ENCODE measurements around the gene TRDMT1. TPM values are rescaled to one million over a fixed set of nuclear protein-coding genes. Genes with fewer than 3 reads are reported as not detected.

The TRDMT1 gene, protein sequence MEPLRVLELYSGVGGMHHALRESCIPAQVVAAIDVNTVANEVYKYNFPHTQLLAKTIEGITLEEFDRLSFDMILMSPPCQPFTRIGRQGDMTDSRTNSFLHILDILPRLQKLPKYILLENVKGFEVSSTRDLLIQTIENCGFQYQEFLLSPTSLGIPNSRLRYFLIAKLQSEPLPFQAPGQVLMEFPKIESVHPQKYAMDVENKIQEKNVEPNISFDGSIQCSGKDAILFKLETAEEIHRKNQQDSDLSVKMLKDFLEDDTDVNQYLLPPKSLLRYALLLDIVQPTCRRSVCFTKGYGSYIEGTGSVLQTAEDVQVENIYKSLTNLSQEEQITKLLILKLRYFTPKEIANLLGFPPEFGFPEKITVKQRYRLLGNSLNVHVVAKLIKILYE
- total RNA-seq (20.4 and 24.5 TPM in 2 replicates), polyA plus RNA-seq (3.0 and 3.6 TPM in 2 replicates), polyA minus RNA-seq (6.2 and 9.3 TPM in 2 replicates)
- total RNA-seq (2013) = 14.3 TPM

DNA sequence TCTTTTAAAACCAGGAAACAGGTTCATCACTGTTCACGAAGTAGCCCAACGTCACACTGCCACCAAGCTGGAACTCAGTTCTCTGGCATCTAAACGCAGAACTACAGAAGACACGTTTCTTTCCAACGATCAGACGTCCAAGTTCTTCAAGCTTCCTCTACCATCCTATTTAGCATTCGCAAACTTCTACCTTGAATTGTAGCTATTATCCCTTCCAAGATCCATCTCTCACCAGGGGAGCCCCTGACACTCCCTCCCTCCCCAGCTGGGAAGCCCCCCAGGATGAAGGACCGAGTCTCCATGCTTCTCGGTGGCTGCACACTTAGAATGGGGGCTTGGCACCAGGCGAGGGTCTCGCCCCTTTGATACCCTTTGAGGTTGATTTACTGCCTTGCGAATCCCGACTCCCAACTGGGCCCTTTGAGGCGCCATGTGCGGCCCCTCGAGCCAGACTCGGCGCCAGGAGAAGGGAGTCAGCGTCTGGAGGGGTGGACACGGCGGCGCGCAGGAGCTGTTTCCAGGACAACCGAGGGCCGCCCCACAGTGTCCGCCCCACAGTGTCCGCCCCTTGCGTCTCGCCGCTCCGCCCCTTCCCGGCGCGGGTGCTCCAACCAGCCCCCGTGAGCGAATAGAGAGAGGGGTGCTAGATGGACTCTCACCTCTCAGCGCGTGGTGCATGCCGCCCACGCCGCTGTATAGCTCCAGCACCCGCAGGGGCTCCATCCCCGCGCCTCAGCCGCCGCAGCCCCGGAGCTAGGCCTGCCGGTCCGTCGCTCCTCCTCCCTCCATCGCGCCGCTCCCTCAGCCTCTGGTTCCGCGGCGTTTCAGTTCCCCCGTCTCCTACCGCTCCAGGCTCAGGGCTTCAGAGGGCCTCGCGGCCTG is at the start of gene TRDMT1:
Gene TRDMT1 (minus strand): TSS at position 761 of the 882 bp plus-strand sequence. CDS start 38 bp downstream, at position 723.
- peak within 1 kb of the TSS; percentile 97 for H3K27ac Mint-ChIP-seq
- intact Hi-C loops (cut with micrococcal nuclease) = loop anchor here (1.0 to 10.0 kb wide), 3 partner anchors 29 to 1454 kb away; partner anchors contain the start of genes ARL5B, NSUN6 and RSU1
- no peaks in the 10 kb centered on the region for H3K36me3 ChIP-seq (replicated peaks in 1 of 2; ENCODE audit: control extremely low read depth in 1 of 2, control insufficient read depth in 1 of 2, extremely low read depth in 1 of 2, insufficient read depth in 2 of 2, low read length in 1 of 2)
- H3K79me2 ChIP-seq (ENCODE audit: control insufficient read depth, insufficient read depth, low read length) = peaks cover 22% of the 10 kb centered on the region
- ChIA-PET POLR2A (interaction anchor here (0.7 to 2.8 kb wide), 4 partner anchors 28 to 1458 kb away, joined by 4 to 91 read pairs (median 4); partner anchors contain the start of genes ARL5B, RSU1 and VIM), CTCF (interaction anchor here (0.6 to 6.4 kb wide), 7 partner anchors 10 to 353 kb away, joined by 3 to 94 read pairs (median 4); partner anchors contain the start of gene VIM)
- peaks cover 13 to 17% of the 10 kb centered on the region in 2 donors for H3K4me1 ChIP-seq (ENCODE audit: control insufficient read depth in 2 of 2, insufficient read depth in 2 of 2, low read length in 2 of 2)
- peaks cover 27% of the 10 kb centered on the region for H3K4me1 Mint-ChIP-seq
- H3K27me3 ChIP-seq (replicated peaks in 1 of 4; ENCODE audit: control extremely low read depth in 1 of 4, control insufficient read depth in 3 of 4, insufficient read depth in 4 of 4, low read length in 3 of 4) = no peaks in the 10 kb centered on the region
- H3K9ac ChIP-seq (ENCODE audit: low read length) = peak within 1 kb of the TSS; percentile 90
- ATAC-seq (ENCODE audit: low read depth) = peak; percentile 91
- peak within 1 kb of the TSS; percentile 43 to 95 (median 70) for H3K4me3 ChIP-seq (ENCODE audit: control extremely low read depth in 1 of 5, extremely low read depth in 1 of 5, insufficient read depth in 1 of 5, low read depth in 2 of 5, low read length in 4 of 5)
- H2AFZ ChIP-seq (ENCODE audit: insufficient read depth, low read depth, low read length, poor library complexity, severe bottlenecking) = peak within 1 kb of the TSS; percentile 98
- TF ChIP-seq, protein P1, sequence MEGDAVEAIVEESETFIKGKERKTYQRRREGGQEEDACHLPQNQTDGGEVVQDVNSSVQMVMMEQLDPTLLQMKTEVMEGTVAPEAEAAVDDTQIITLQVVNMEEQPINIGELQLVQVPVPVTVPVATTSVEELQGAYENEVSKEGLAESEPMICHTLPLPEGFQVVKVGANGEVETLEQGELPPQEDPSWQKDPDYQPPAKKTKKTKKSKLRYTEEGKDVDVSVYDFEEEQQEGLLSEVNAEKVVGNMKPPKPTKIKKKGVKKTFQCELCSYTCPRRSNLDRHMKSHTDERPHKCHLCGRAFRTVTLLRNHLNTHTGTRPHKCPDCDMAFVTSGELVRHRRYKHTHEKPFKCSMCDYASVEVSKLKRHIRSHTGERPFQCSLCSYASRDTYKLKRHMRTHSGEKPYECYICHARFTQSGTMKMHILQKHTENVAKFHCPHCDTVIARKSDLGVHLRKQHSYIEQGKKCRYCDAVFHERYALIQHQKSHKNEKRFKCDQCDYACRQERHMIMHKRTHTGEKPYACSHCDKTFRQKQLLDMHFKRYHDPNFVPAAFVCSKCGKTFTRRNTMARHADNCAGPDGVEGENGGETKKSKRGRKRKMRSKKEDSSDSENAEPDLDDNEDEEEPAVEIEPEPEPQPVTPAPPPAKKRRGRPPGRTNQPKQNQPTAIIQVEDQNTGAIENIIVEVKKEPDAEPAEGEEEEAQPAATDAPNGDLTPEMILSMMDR (IDR thresholded peaks at IDR 0.05) = no peak
- no peak for TF ChIP-seq EZH2 (IDR thresholded peaks at IDR 0.05; ENCODE audit: borderline replicate concordance, insufficient read depth, low read depth, low read length, poor library complexity, severe bottlenecking)
- H3K9me3 Mint-ChIP-seq (ENCODE audit: insufficient read depth) = no peaks in the 10 kb centered on the region
- peak; percentile 89 for DNase-seq
- no peaks in the 10 kb centered on the region for H3K27me3 Mint-ChIP-seq
- peak within 1 kb of the TSS; percentile 97 for H3K4me3 Mint-ChIP-seq
- H3K9me3 ChIP-seq (ENCODE audit: control extremely low read depth in 1 of 3, control insufficient read depth in 2 of 3, insufficient read depth in 1 of 3, low read length in 2 of 3) = no peaks in the 10 kb centered on the region
- H4K20me1 ChIP-seq (ENCODE audit: control insufficient read depth, insufficient read depth, low read length, poor library complexity, severe bottlenecking) = no peaks in the 10 kb centered on the region
- peak within 1 kb of the TSS; percentile 94 for H3K4me2 ChIP-seq (replicated peaks; ENCODE audit: low read depth, low read length, poor library complexity, severe bottlenecking)
- WGBS (ENCODE audit: insufficient coverage) = under 1% methylated on average over 52 of the region's 60 CpGs
- H3K27ac ChIP-seq (ENCODE audit: low read length in 2 of 2) = peak within 1 kb of the TSS; percentile 56 to 89

Data from B cell (primary cell).